DOHH2 (cell line): ENCODE data around the gene MAL.

Source experiments
- H3F3A ChIP-seq: fragments of 200-600 bp; sonication (generic), shearing (Covaris generic); 2 replicates; pipeline ENCODE4 v1.6.0; 2016; ENCODE audit warnings: antibody characterized with exemption, mild to moderate bottlenecking; ENCODE audit not compliant: control insufficient read depth, insufficient read depth
- H3K27ac ChIP-seq: fragments of 200-600 bp; sonication (generic); 2 replicates; pipeline ENCODE4 v1.5.1; 2014; ENCODE audit warnings: low read depth, mild to moderate bottlenecking, low read length, moderate library complexity
- H3K27me3 ChIP-seq: fragments of 200-600 bp; sonication (generic); 2 replicates; pipeline ENCODE4 v1.6.1; 2014; ENCODE audit warnings: mild to moderate bottlenecking, low read length, mixed read lengths; ENCODE audit not compliant: control insufficient read depth
- H3K36me3 ChIP-seq: fragments of 200-600 bp; sonication (generic); 2 replicates; pipeline ENCODE4 v1.6.1; 2014; ENCODE audit warnings: mild to moderate bottlenecking, low read length, moderate library complexity, mixed read lengths; ENCODE audit not compliant: control insufficient read depth
- H3K4me1 ChIP-seq: fragments of 200-600 bp; sonication (generic); 2 replicates; pipeline ENCODE4 v1.6.1; 2014; ENCODE audit warnings: mild to moderate bottlenecking, low read length, mixed read lengths; ENCODE audit not compliant: control insufficient read depth
- H3K4me2 ChIP-seq: fragments of 200-600 bp; sonication (generic); 2 replicates; pipeline ENCODE4 v1.6.0; 2014; ENCODE audit warnings: mild to moderate bottlenecking, low read length, moderate library complexity
- H3K4me3 ChIP-seq: fragments of 200-600 bp; sonication (generic); 2 replicates; pipeline ENCODE4 v1.5.1; 2014; ENCODE audit warnings: mild to moderate bottlenecking, low read length, mixed read lengths
- H3K79me2 ChIP-seq: fragments of 200-600 bp; sonication (generic); 2 replicates; pipeline ENCODE4 v1.6.1; 2014; ENCODE audit warnings: mild to moderate bottlenecking, low read length, mixed read lengths; ENCODE audit not compliant: control insufficient read depth
- H3K9me2 ChIP-seq: fragments of 200-600 bp; sonication (generic); replicated peaks from 2 replicates; pipeline ENCODE4 v1.6.1; 2014; ENCODE audit warnings: mild to moderate bottlenecking, low read length, mixed read lengths; ENCODE audit not compliant: control insufficient read depth
- H3K9me3 ChIP-seq: fragments of 200-600 bp; sonication (generic); 2 replicates; pipeline ENCODE4 v1.6.1; 2014; ENCODE audit warnings: antibody characterized with exemption, low read length, mixed read lengths; ENCODE audit not compliant: control insufficient read depth, insufficient read depth
- H4K20me1 ChIP-seq: fragments of 200-600 bp; sonication (generic); 2 replicates; pipeline ENCODE4 v1.6.0; 2014; ENCODE audit warnings: low read depth, mild to moderate bottlenecking, antibody characterized with exemption, low read length, moderate library complexity; ENCODE audit not compliant: control insufficient read depth, insufficient read depth
- CTCF ChIP-seq: fragments of 200-600 bp; sonication (generic); IDR thresholded peaks from one replicate; pipeline ENCODE4 v1.5.1; 2014; ENCODE audit warnings: antibody characterized with exemption, mild to moderate bottlenecking, low read depth, low read length; ENCODE audit not compliant: poor library complexity, severe bottlenecking
- EZH2phosphoT487 ChIP-seq: fragments of 200-600 bp; sonication (generic); IDR thresholded peaks from 2 replicates; pipeline ENCODE4 v1.6.1; 2017; ENCODE audit warnings: borderline replicate concordance, mild to moderate bottlenecking, antibody characterized with exemption, low read length, moderate library complexity, mixed read lengths

The MAL gene

GRCh38 chr2:94982675-94983074, 42.8 kb upstream of the MAL start:
- H3K9me3 ChIP-seq = no peaks in the 10 kb centered on the region
- no peak overlapping the region for H3K4me3 ChIP-seq
- no peaks in the 10 kb centered on the region for H3K4me1 ChIP-seq
- H3K4me2 ChIP-seq = no peak overlapping the region
- TF ChIP-seq EZH2phosphoT487 (no peak), CTCF (no peak)
- no peaks in the 10 kb centered on the region for H3K79me2 ChIP-seq
- H3K27ac ChIP-seq = no peak overlapping the region
- no peaks in the 10 kb centered on the region for H3K9me2 ChIP-seq
- H3F3A ChIP-seq = no peaks in the 10 kb centered on the region
- H3K27me3 ChIP-seq = no peaks in the 10 kb centered on the region
- H4K20me1 ChIP-seq = no peaks in the 10 kb centered on the region
- no peaks in the 10 kb centered on the region for H3K36me3 ChIP-seq

- Histone ChIP-seq H3K4me2 (no peak overlapping the region), H4K20me1 (no peaks in the 10 kb centered on the region), H3K9me2 (no peaks in the 10 kb centered on the region), H3K4me3 (no peak overlapping the region), H3F3A (no peaks in the 10 kb centered on the region), H3K79me2 (no peaks in the 10 kb centered on the region), H3K9me3 (no peaks in the 10 kb centered on the region), H3K36me3 (no peaks in the 10 kb centered on the region), H3K27me3 (peaks cover 3% of the 10 kb centered on the region; the same call in 1 of the 2 replicates), H3K27ac (no peak overlapping the region), H3K4me1 (no peaks in the 10 kb centered on the region)
- TF ChIP-seq EZH2phosphoT487 = no peak
- TF ChIP-seq CTCF = no peak
Observed at GRCh38 chr2:94984964-94985575, 40.4 kb upstream of the MAL start.

GRCh38 chr2:94985636-94986035, 39.9 kb upstream of the MAL start:
- no peak for TF ChIP-seq CTCF
- Histone ChIP-seq H3K79me2 (no peaks in the 10 kb centered on the region), H3K4me3 (no peak overlapping the region), H3K4me2 (no peak overlapping the region), H3K36me3 (no peaks in the 10 kb centered on the region), H3K9me3 (no peaks in the 10 kb centered on the region), H3K27ac (no peak overlapping the region), H4K20me1 (no peaks in the 10 kb centered on the region), H3K4me1 (no peaks in the 10 kb centered on the region), H3K27me3 (peaks cover 3% of the 10 kb centered on the region; the same call in 1 of the 2 replicates), H3F3A (no peaks in the 10 kb centered on the region), H3K9me2 (no peaks in the 10 kb centered on the region)
